ENCODE data around the gene LEMD3.
"Not testable (repeated sequence)": the region's sequence is repeated elsewhere in the genome, so short reads cannot be mapped to it uniquely, and the experiment has no call there.

Gene LEMD3

DNA sequence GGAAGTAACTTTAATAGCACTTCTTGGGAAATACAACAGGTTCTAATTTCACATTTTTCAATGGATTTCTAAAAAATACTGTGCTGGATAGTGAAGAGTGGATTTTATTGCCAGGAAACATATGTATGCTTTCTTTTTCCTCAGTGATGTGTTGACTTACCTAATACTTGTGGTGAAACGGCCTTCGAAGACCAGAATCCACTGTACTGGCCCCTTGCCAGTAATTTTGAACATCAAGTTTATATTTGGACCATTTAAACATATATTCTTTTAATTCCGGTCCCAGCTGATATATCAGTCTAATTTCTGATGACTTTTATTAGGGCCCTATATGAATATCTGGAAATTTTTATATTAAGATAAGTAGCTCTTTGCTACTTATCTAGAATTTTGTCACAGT, 110.9 kb downstream of the LEMD3 start:
- no peak for TF ChIP-seq FOXM1 (IDR thresholded peaks at IDR 0.05; ENCODE audit: borderline replicate concordance)
- no peak for TF ChIP-seq ARNT (IDR thresholded peaks at IDR 0.05)
- no peak for TF ChIP-seq CTBP1 (IDR thresholded peaks at IDR 0.05; ENCODE audit: borderline replicate concordance)
- no peak for TF ChIP-seq ZNF384 (IDR thresholded peaks at IDR 0.05)
- TF ChIP-seq L3MBTL2 (conservative IDR thresholded peaks at IDR 0.05), result no peak
- TF ChIP-seq LEF1 (IDR thresholded peaks at IDR 0.05; ENCODE audit: borderline replicate concordance), result no peak
- no peak for TF ChIP-seq FOXA1 (IDR thresholded peaks at IDR 0.05)
- no peak for TF ChIP-seq BHLHE40 (IDR thresholded peaks at IDR 0.05; ENCODE audit: borderline replicate concordance)
- POLR2A ChIA-PET, result no interaction called here
- CTCF ChIA-PET, result no interaction called here
- DNase-seq (ENCODE audit: extremely low spot score), result no peak

DNA sequence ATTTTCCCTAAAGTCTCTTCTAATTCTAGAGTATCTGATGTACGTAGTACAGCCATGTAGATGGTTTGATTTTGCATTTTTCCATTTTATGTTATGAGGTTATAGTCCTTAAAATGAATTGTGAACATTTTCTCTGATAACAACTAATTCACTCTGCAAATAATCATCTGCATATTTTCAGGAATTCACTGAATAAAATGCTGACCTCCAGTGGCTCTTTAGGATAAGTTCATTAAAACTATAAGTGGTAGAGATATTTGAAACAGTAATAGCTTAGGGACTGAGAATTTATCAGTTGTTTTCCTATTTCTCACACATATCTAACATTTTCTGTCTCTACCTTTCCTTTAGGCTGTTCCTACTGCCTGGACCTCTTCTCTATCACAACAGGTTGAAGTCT, 113.5 kb downstream of the LEMD3 start:
- ChIA-PET POLR2A (no interaction called here), CTCF (no interaction called here)
- DNase-seq (ENCODE audit: extremely low spot score), result no peak
- TF ChIP-seq L3MBTL2 (conservative IDR thresholded peaks at IDR 0.05), result no peak
- TF ChIP-seq ELF4 (IDR thresholded peaks at IDR 0.05), result no peak
- TF ChIP-seq, protein P1, sequence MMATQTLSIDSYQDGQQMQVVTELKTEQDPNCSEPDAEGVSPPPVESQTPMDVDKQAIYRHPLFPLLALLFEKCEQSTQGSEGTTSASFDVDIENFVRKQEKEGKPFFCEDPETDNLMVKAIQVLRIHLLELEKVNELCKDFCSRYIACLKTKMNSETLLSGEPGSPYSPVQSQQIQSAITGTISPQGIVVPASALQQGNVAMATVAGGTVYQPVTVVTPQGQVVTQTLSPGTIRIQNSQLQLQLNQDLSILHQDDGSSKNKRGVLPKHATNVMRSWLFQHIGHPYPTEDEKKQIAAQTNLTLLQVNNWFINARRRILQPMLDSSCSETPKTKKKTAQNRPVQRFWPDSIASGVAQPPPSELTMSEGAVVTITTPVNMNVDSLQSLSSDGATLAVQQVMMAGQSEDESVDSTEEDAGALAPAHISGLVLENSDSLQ (IDR thresholded peaks at IDR 0.05), result no peak
- TF ChIP-seq TARDBP (IDR thresholded peaks at IDR 0.05), result no peak
- no peak for TF ChIP-seq SP1 (IDR thresholded peaks at IDR 0.05)
- TF ChIP-seq LEF1 (IDR thresholded peaks at IDR 0.05; ENCODE audit: borderline replicate concordance), result no peak
- no peak for TF ChIP-seq HDGF (IDR thresholded peaks at IDR 0.05; ENCODE audit: borderline replicate concordance)
- TF ChIP-seq FOXM1 (IDR thresholded peaks at IDR 0.05; ENCODE audit: borderline replicate concordance), result no peak
- TF ChIP-seq NFRKB (IDR thresholded peaks at IDR 0.05), result no peak
- no peak for TF ChIP-seq ZNF384 (IDR thresholded peaks at IDR 0.05)
- no peak for TF ChIP-seq ARNT (IDR thresholded peaks at IDR 0.05)
- no peak for TF ChIP-seq CTBP1 (IDR thresholded peaks at IDR 0.05; ENCODE audit: borderline replicate concordance)
- no peak for TF ChIP-seq FOXA1 (IDR thresholded peaks at IDR 0.05)
- TF ChIP-seq FOXK2 (IDR thresholded peaks at IDR 0.05), result no peak
- TF ChIP-seq SUZ12 (IDR thresholded peaks at IDR 0.05), result no peak
- no peak for TF ChIP-seq BHLHE40 (IDR thresholded peaks at IDR 0.05; ENCODE audit: borderline replicate concordance)

DNA sequence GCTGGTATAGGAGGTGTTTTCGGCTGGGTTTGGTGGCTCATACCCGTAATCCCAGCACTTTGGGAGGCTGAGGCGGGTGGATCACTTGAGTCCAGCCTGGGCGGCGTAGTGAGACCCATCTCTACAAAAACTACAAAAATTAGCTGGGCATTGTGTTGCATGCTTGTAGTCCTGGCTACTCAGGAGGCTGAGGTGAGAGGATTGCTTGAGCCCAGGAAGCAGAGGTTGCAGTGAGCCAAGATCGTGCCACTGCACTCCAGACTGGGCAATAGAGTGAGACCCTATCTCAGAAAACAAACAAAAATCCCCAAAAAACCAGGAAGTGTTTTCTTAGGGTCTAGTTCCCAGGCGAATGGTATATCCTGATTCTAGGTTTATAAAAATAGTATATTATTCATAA, 116.1 kb downstream of the LEMD3 start:
- DNase-seq (ENCODE audit: extremely low spot score); POLR2A ChIA-PET; CTCF ChIA-PET: not testable (repeated sequence)

DNA sequence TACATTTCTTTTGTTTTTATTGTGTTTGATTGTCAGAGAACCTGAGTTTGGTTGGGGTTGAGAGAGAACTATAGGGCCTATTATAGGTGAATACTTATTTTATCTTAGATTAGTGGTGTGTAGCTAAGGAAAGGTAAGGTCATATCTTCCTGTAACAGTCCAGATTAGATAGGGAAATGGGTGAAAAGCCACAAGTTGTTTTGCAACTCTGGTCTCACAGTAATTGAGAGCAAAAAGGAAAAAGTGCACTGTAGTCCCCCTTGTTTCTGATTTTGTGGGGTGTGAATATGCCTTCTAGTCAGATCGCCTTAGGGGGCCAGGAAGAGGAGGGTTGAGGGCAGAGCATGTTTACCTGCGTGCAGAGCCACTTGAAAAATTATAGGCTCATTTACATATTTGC, 118.0 kb downstream of the LEMD3 start:
- CTCF ChIA-PET, result no interaction called here
- POLR2A ChIA-PET, result no interaction called here
- no peak for DNase-seq (ENCODE audit: extremely low spot score)
- TF ChIP-seq ARNT (IDR thresholded peaks at IDR 0.05) (no peak), ELF4 (IDR thresholded peaks at IDR 0.05) (no peak), SUZ12 (IDR thresholded peaks at IDR 0.05) (no peak), LEF1 (IDR thresholded peaks at IDR 0.05; ENCODE audit: borderline replicate concordance) (no peak), ZNF384 (IDR thresholded peaks at IDR 0.05) (no peak), L3MBTL2 (conservative IDR thresholded peaks at IDR 0.05) (no peak), SP1 (IDR thresholded peaks at IDR 0.05) (no peak), BHLHE40 (IDR thresholded peaks at IDR 0.05; ENCODE audit: borderline replicate concordance) (no peak)

DNA sequence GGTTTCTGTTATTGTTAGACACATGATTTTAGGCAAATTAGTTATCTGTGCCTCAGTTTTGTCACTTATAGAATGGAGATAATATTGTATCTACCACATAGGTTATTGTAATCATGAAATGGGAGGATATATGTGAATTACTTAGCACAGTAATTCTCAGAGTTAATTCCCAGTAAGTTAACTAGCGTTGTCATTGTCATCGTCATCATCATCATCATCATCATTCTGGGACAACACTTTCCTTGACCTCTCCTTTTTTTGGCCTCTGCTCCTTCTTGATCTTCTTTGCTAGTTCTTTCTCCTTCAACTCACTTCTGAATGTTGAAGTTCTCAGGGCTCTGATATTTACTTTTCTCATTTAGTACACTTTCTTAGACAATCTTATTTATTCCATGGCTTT, 122.9 kb downstream of the LEMD3 start:
- ChIA-PET CTCF (no interaction called here), POLR2A (no interaction called here)
- no peak for DNase-seq (ENCODE audit: extremely low spot score)
- TF ChIP-seq, protein P1 (IDR thresholded peaks at IDR 0.05), result no peak
- TF ChIP-seq FOXA1 (IDR thresholded peaks at IDR 0.05) (no peak), ELF4 (IDR thresholded peaks at IDR 0.05) (no peak), NFRKB (IDR thresholded peaks at IDR 0.05) (no peak), CTBP1 (IDR thresholded peaks at IDR 0.05; ENCODE audit: borderline replicate concordance) (no peak), SP1 (IDR thresholded peaks at IDR 0.05) (no peak), L3MBTL2 (conservative IDR thresholded peaks at IDR 0.05) (no peak), TARDBP (IDR thresholded peaks at IDR 0.05) (no peak), SUZ12 (IDR thresholded peaks at IDR 0.05) (no peak), LEF1 (IDR thresholded peaks at IDR 0.05; ENCODE audit: borderline replicate concordance) (no peak), FOXK2 (IDR thresholded peaks at IDR 0.05) (no peak), ZNF384 (IDR thresholded peaks at IDR 0.05) (no peak), FOXM1 (IDR thresholded peaks at IDR 0.05; ENCODE audit: borderline replicate concordance) (no peak), ARNT (IDR thresholded peaks at IDR 0.05) (no peak)

DNA sequence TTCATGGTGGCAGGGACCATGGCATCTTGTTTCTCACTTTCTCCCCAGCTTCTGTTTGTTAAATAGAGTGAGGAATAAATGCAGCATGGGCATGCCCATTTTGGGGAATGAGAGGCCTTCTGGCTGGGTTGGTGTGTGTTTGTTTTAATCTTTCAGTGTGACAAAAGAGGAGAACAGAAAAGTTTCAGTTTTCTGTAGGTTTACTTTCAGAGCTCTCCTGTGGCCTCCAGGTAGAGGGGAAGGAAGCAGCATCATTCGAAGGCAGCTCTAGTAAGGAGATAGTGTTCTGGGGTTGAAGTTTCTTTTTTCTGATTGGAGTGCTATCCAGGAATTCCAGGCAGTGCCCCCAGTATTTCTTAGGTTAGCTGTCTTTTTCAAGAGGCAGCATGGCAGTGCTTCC, 124.4 kb downstream of the LEMD3 start:
- TF ChIP-seq L3MBTL2 (conservative IDR thresholded peaks at IDR 0.05) (no peak), BHLHE40 (IDR thresholded peaks at IDR 0.05; ENCODE audit: borderline replicate concordance) (no peak), FOXA1 (IDR thresholded peaks at IDR 0.05) (no peak), ZNF384 (IDR thresholded peaks at IDR 0.05) (no peak), LEF1 (IDR thresholded peaks at IDR 0.05; ENCODE audit: borderline replicate concordance) (no peak), SP1 (IDR thresholded peaks at IDR 0.05) (no peak), HDGF (IDR thresholded peaks at IDR 0.05; ENCODE audit: borderline replicate concordance) (no peak), CTBP1 (IDR thresholded peaks at IDR 0.05; ENCODE audit: borderline replicate concordance) (no peak), TARDBP (IDR thresholded peaks at IDR 0.05) (no peak), ELF4 (IDR thresholded peaks at IDR 0.05) (no peak), FOXK2 (IDR thresholded peaks at IDR 0.05) (no peak), FOXM1 (IDR thresholded peaks at IDR 0.05; ENCODE audit: borderline replicate concordance) (no peak), ARNT (IDR thresholded peaks at IDR 0.05) (no peak)
- TF ChIP-seq, protein P1 (IDR thresholded peaks at IDR 0.05), result no peak
- DNase-seq (ENCODE audit: extremely low spot score), result no peak
- CTCF ChIA-PET, result interaction anchor here (0.7 kb wide), 1 partner anchor 498 kb away, joined by 3 read pairs; no protein-coding TSS in a partner anchor

More for the DNA sequence above, 124.4 kb downstream of the LEMD3 start:
- POLR2A ChIA-PET, result no interaction called here
